KOPT-K1 (cell line): ENCODE results near the gene CDYL.
"Not testable (repeated sequence)": the region's sequence is repeated elsewhere in the genome, so short reads cannot be mapped to it uniquely, and the experiment has no call there.

Source experiments
- H3K27ac ChIP-seq: fragments of 200-600 bp; sonication (generic); 2 replicates; pipeline ENCODE4 v1.5.1; 2016; ENCODE audit warnings: antibody characterized with exemption, mild to moderate bottlenecking, low read depth, low read length; ENCODE audit not compliant: poor library complexity, severe bottlenecking
- H3K36me3 ChIP-seq: fragments of 200-600 bp; sonication (generic); 2 replicates; pipeline ENCODE4 v1.5.1; 2017; ENCODE audit warnings: antibody characterized with exemption, mild to moderate bottlenecking, low read length, moderate library complexity; ENCODE audit not compliant: insufficient read depth
- H3K9me3 ChIP-seq: fragments of 200-600 bp; sonication (generic); 2 replicates; pipeline ENCODE4 v1.5.1; 2017; ENCODE audit warnings: antibody characterized with exemption, low read length, mild to moderate bottlenecking; ENCODE audit not compliant: insufficient read depth, poor library complexity, severe bottlenecking

CDYL gene

GRCh38 chr6:4858194-4859015 lies 82.2 kb downstream of the CDYL start:
- Histone ChIP-seq H3K36me3 (no peaks in the 10 kb centered on the region), H3K9me3 (peaks cover 7% of the 10 kb centered on the region), H3K27ac (no peak overlapping the region)

GRCh38 chr6:4860387-4860786 lies 84.2 kb downstream of the CDYL start:
- H3K27ac ChIP-seq, result no peak overlapping the region
- H3K36me3 ChIP-seq, result no peaks in the 10 kb centered on the region
- peaks cover 10% of the 10 kb centered on the region for H3K9me3 ChIP-seq

GRCh38 chr6:4861564-4861963 lies 85.4 kb downstream of the CDYL start:
- no peaks in the 10 kb centered on the region for H3K36me3 ChIP-seq

GRCh38 chr6:4864519-4864918 lies 88.3 kb downstream of the CDYL start:
- H3K36me3 ChIP-seq, result no peaks in the 10 kb centered on the region
- no peak overlapping the region for H3K27ac ChIP-seq
- peaks cover 10% of the 10 kb centered on the region for H3K9me3 ChIP-seq

More at GRCh38 chr6:4861564-4861963, 85.4 kb downstream of the CDYL start:
- peaks cover 10% of the 10 kb centered on the region for H3K9me3 ChIP-seq
- H3K27ac ChIP-seq, result no peak overlapping the region

GRCh38 chr6:4865006-4865405 lies 88.8 kb downstream of the CDYL start:
- H3K36me3 ChIP-seq, H3K27ac ChIP-seq: not testable (repeated sequence)
- peaks cover 10% of the 10 kb centered on the region for H3K9me3 ChIP-seq

- Histone ChIP-seq H3K9me3 (no peaks in the 10 kb centered on the region), H3K27ac (no peak overlapping the region), H3K36me3 (no peaks in the 10 kb centered on the region)
These were observed 94.8 kb downstream of the CDYL start for GRCh38 chr6:4870821-4871494.

GRCh38 chr6:4871825-4872224 lies 95.6 kb downstream of the CDYL start:
- no peaks in the 10 kb centered on the region for H3K9me3 ChIP-seq
- H3K36me3 ChIP-seq, result no peaks in the 10 kb centered on the region

GRCh38 chr6:4872841-4873240 lies 96.6 kb downstream of the CDYL start:
- Histone ChIP-seq H3K27ac (no peak overlapping the region), H3K9me3 (no peaks in the 10 kb centered on the region), H3K36me3 (no peaks in the 10 kb centered on the region)

More at GRCh38 chr6:4871825-4872224, 95.6 kb downstream of the CDYL start:
- no peak overlapping the region for H3K27ac ChIP-seq

GRCh38 chr6:4873928-4874327 lies 97.7 kb downstream of the CDYL start:
- H3K9me3 ChIP-seq, result no peaks in the 10 kb centered on the region
- H3K36me3 ChIP-seq, result no peaks in the 10 kb centered on the region
- H3K27ac ChIP-seq, result no peak overlapping the region

- H3K36me3 ChIP-seq, result no peaks in the 10 kb centered on the region
- no peak overlapping the region for H3K27ac ChIP-seq
- no peaks in the 10 kb centered on the region for H3K9me3 ChIP-seq
These were observed 103.6 kb downstream of the CDYL start for GRCh38 chr6:4879741-4880275.

- H3K27ac ChIP-seq, result no peak overlapping the region
- H3K9me3 ChIP-seq, result no peaks in the 10 kb centered on the region
These were observed 104.2 kb downstream of the CDYL start for GRCh38 chr6:4880363-4880762.

GRCh38 chr6:4883298-4883697 lies 107.1 kb downstream of the CDYL start:
- H3K36me3 ChIP-seq, result no peaks in the 10 kb centered on the region
- no peaks in the 10 kb centered on the region for H3K9me3 ChIP-seq
- H3K27ac ChIP-seq, result no peak overlapping the region

More at GRCh38 chr6:4880363-4880762, 104.2 kb downstream of the CDYL start:
- H3K36me3 ChIP-seq, result no peaks in the 10 kb centered on the region

GRCh38 chr6:4884646-4885340 lies 108.6 kb downstream of the CDYL start:
- no peak overlapping the region for H3K27ac ChIP-seq
- H3K36me3 ChIP-seq, result no peaks in the 10 kb centered on the region
- no peaks in the 10 kb centered on the region for H3K9me3 ChIP-seq

GRCh38 chr6:4885341-4885933 lies 109.2 kb downstream of the CDYL start:
- no peak overlapping the region for H3K27ac ChIP-seq
- no peaks in the 10 kb centered on the region for H3K36me3 ChIP-seq

GRCh38 chr6:4888841-4889240 lies 112.6 kb downstream of the CDYL start:
- Histone ChIP-seq H3K9me3 (no peaks in the 10 kb centered on the region), H3K27ac (no peak overlapping the region), H3K36me3 (peaks cover 3% of the 10 kb centered on the region; the same call in 1 of the 2 replicates)

More at GRCh38 chr6:4885341-4885933, 109.2 kb downstream of the CDYL start:
- no peaks in the 10 kb centered on the region for H3K9me3 ChIP-seq
